Activated CD8-positive, alpha-beta memory T cell treated with anti-CD3 and anti-CD28 coated beads, Interleukin-2, amount 50 U/mL, for 48 hours (primary cell): ENCODE measurements around the gene DNAH3.
A peak's percentile ranks its signal among the peaks of the same experiment; 100 is the strongest.
"Not testable (repeated sequence)": the region's sequence is repeated elsewhere in the genome, so short reads cannot be mapped to it uniquely, and the experiment has no call there.

Experiments
- DNase-seq: peaks from one replicate; pipeline ENCODE4 v3.0.0-alpha.2; 2020

The DNAH3 gene

GRCh38 chr16:21069986-21070385, 80.7 kb downstream of the DNAH3 start:
- peak; percentile 10 for DNase-seq

- DNase-seq, result no peak
Observed at GRCh38 chr16:21064203-21064602, 86.4 kb downstream of the DNAH3 start.

GRCh38 chr16:21063314-21063713, 87.3 kb downstream of the DNAH3 start:
- not testable (repeated sequence) for DNase-seq

- no peak for DNase-seq
Observed at GRCh38 chr16:21060027-21060510, 90.6 kb downstream of the DNAH3 start.

- DNase-seq, result no peak
Observed at GRCh38 chr16:21057875-21058274, 92.8 kb downstream of the DNAH3 start.

GRCh38 chr16:21056396-21056795, 94.2 kb downstream of the DNAH3 start:
- no peak for DNase-seq

- not testable (repeated sequence) for DNase-seq
Observed at GRCh38 chr16:21055738-21056137, 94.9 kb downstream of the DNAH3 start.

GRCh38 chr16:21053590-21053989, 97.1 kb downstream of the DNAH3 start:
- no peak for DNase-seq

- DNase-seq, result not testable (repeated sequence)
Observed at GRCh38 chr16:21048091-21048912, 102.3 kb downstream of the DNAH3 start.

GRCh38 chr16:21038197-21038596, 112.4 kb downstream of the DNAH3 start:
- DNase-seq, result no peak

GRCh38 chr16:21037736-21038135, 112.9 kb downstream of the DNAH3 start:
- DNase-seq, result no peak

- DNase-seq, result no peak
Observed at GRCh38 chr16:21037168-21037567, 113.5 kb downstream of the DNAH3 start.

- no peak for DNase-seq
Observed at GRCh38 chr16:21036471-21036870, 114.2 kb downstream of the DNAH3 start.

- DNase-seq, result no peak
Observed at GRCh38 chr16:21033704-21034103, 116.9 kb downstream of the DNAH3 start.

GRCh38 chr16:21033264-21033663, 117.4 kb downstream of the DNAH3 start:
- DNase-seq, result no peak

GRCh38 chr16:21028728-21029127, 121.9 kb downstream of the DNAH3 start:
- no peak for DNase-seq

GRCh38 chr16:21026846-21027245, 123.8 kb downstream of the DNAH3 start:
- no peak for DNase-seq

GRCh38 chr16:21023509-21024202, 127.0 kb downstream of the DNAH3 start:
- DNase-seq, result no peak

- DNase-seq, result no peak
Observed at GRCh38 chr16:21021316-21021715, 129.3 kb downstream of the DNAH3 start.

- DNase-seq, result no peak
Observed at GRCh38 chr16:21009815-21010214, 140.8 kb downstream of the DNAH3 start.

GRCh38 chr16:21005008-21005407, 145.6 kb downstream of the DNAH3 start:
- no peak for DNase-seq

- DNase-seq, result no peak
Observed at GRCh38 chr16:21001262-21001661, 149.4 kb downstream of the DNAH3 start.

- no peak for DNase-seq
Observed at GRCh38 chr16:20997147-20997546, 153.5 kb downstream of the DNAH3 start.

GRCh38 chr16:20995711-20996110, 154.9 kb downstream of the DNAH3 start:
- DNase-seq, result no peak
